ENCODE results near the gene FAM118B. TPM values are rescaled to one million over a fixed set of nuclear protein-coding genes. Genes with fewer than 3 reads are reported as not detected.
A peak's percentile ranks its signal among the peaks of the same experiment; 100 is the strongest.
"Not testable (repeated sequence)": the region's sequence is repeated elsewhere in the genome, so short reads cannot be mapped to it uniquely, and the experiment has no call there.

FAM118B gene
- total RNA-seq, 2 donors from 2014 or later, result 11.1 to 13.2 TPM

- no peak overlapping the region for H3K4me3 Mint-ChIP-seq
- H3K9me3 Mint-ChIP-seq, result no peaks in the 10 kb centered on the region
- ATAC-seq (replicated peaks in 1 of 2), result no peak
- H3K27me3 Mint-ChIP-seq (ENCODE audit: low read depth), result no peaks in the 10 kb centered on the region
- H3K4me1 Mint-ChIP-seq (ENCODE audit: low read depth), result peaks cover 4% of the 10 kb centered on the region
- DNase-seq, result no peak
- peaks cover 0 to 7% of the 10 kb centered on the region in 2 donors for H3K36me3 Mint-ChIP-seq (ENCODE audit: insufficient read depth in 2 of 2)
- no peak overlapping the region for H3K27ac Mint-ChIP-seq
Observed at GRCh38 chr11:126253265-126253664, 41.7 kb downstream of the FAM118B start.

GRCh38 chr11:126254819-126255218 is 43.2 kb downstream of the FAM118B start:
- no peak overlapping the region for H3K4me3 Mint-ChIP-seq
- peaks cover 4% of the 10 kb centered on the region for H3K4me1 Mint-ChIP-seq (ENCODE audit: low read depth)
- DNase-seq (no peak), ATAC-seq (replicated peaks in 1 of 2) (no peak)
- H3K27me3 Mint-ChIP-seq (ENCODE audit: low read depth), result no peaks in the 10 kb centered on the region
- H3K36me3 Mint-ChIP-seq (ENCODE audit: insufficient read depth in 2 of 2), result peaks cover 0 to 7% of the 10 kb centered on the region in 2 donors
- no peak overlapping the region for H3K27ac Mint-ChIP-seq
- H3K9me3 Mint-ChIP-seq, result no peaks in the 10 kb centered on the region

- not testable (repeated sequence) for H3K4me1 Mint-ChIP-seq (ENCODE audit: low read depth); H3K27me3 Mint-ChIP-seq (ENCODE audit: low read depth); H3K9me3 Mint-ChIP-seq; H3K4me3 Mint-ChIP-seq; ATAC-seq (replicated peaks in 1 of 2); DNase-seq; H3K36me3 Mint-ChIP-seq (ENCODE audit: insufficient read depth in 2 of 2)
- H3K27ac Mint-ChIP-seq, result peak overlapping the region; percentile 1
Observed at GRCh38 chr11:126255507-126255906, 43.9 kb downstream of the FAM118B start.

GRCh38 chr11:126256216-126256615 is 44.6 kb downstream of the FAM118B start:
- no peaks in the 10 kb centered on the region for H3K9me3 Mint-ChIP-seq
- no peak overlapping the region for H3K27ac Mint-ChIP-seq
- H3K36me3 Mint-ChIP-seq (ENCODE audit: insufficient read depth in 2 of 2), result peaks cover 1 to 11% of the 10 kb centered on the region in 2 donors
- H3K4me1 Mint-ChIP-seq (ENCODE audit: low read depth), result peaks cover 4% of the 10 kb centered on the region
- H3K4me3 Mint-ChIP-seq, result no peak overlapping the region
- no peaks in the 10 kb centered on the region for H3K27me3 Mint-ChIP-seq (ENCODE audit: low read depth)
- DNase-seq, result no peak
- ATAC-seq (replicated peaks in 1 of 2), result no peak

GRCh38 chr11:126257144-126257543 is 45.6 kb downstream of the FAM118B start:
- ATAC-seq (replicated peaks in 1 of 2), result no peak
- H3K9me3 Mint-ChIP-seq, result no peaks in the 10 kb centered on the region
- peaks cover 2 to 8% of the 10 kb centered on the region in 2 donors for H3K36me3 Mint-ChIP-seq (ENCODE audit: insufficient read depth in 2 of 2)
- no peak overlapping the region for H3K27ac Mint-ChIP-seq
- no peak for DNase-seq
- peaks cover 4% of the 10 kb centered on the region for H3K4me1 Mint-ChIP-seq (ENCODE audit: low read depth)
- H3K27me3 Mint-ChIP-seq (ENCODE audit: low read depth), result no peaks in the 10 kb centered on the region
- H3K4me3 Mint-ChIP-seq, result no peak overlapping the region

GRCh38 chr11:126257764-126258163 is 46.2 kb downstream of the FAM118B start:
- ATAC-seq (replicated peaks in 1 of 2), result no peak
- Mint-ChIP-seq H3K27ac (no peak overlapping the region), H3K9me3 (no peaks in the 10 kb centered on the region), H3K36me3 (ENCODE audit: insufficient read depth in 2 of 2) (peaks cover 2 to 8% of the 10 kb centered on the region in 2 donors), H3K4me3 (no peak overlapping the region), H3K27me3 (ENCODE audit: low read depth) (no peaks in the 10 kb centered on the region), H3K4me1 (ENCODE audit: low read depth) (peaks cover 4% of the 10 kb centered on the region)
- no peak for DNase-seq

GRCh38 chr11:126262216-126262615 is 50.6 kb downstream of the FAM118B start:
- Mint-ChIP-seq H3K4me1 (ENCODE audit: low read depth) (peaks cover 17% of the 10 kb centered on the region), H3K27me3 (ENCODE audit: low read depth) (no peaks in the 10 kb centered on the region), H3K9me3 (no peaks in the 10 kb centered on the region), H3K27ac (no peak overlapping the region), H3K36me3 (ENCODE audit: insufficient read depth in 2 of 2) (peaks cover 14 to 29% of the 10 kb centered on the region in 2 donors), H3K4me3 (no peak overlapping the region)
- DNase-seq (no peak), ATAC-seq (replicated peaks in 1 of 2) (no peak)

GRCh38 chr11:126263489-126263888 is 51.9 kb downstream of the FAM118B start:
- H3K36me3 Mint-ChIP-seq (ENCODE audit: insufficient read depth in 2 of 2), result peaks cover 17 to 34% of the 10 kb centered on the region in 2 donors

GRCh38 chr11:126265811-126266210 is 54.2 kb downstream of the FAM118B start:
- H3K36me3 Mint-ChIP-seq (ENCODE audit: insufficient read depth in 2 of 2), result peaks cover 17 to 36% of the 10 kb centered on the region in 2 donors
- peak overlapping the region; percentile 100 for H3K27ac Mint-ChIP-seq
- DNase-seq, result no peak

More at GRCh38 chr11:126263489-126263888, 51.9 kb downstream of the FAM118B start:
- Mint-ChIP-seq H3K4me1 (ENCODE audit: low read depth) (peaks cover 25% of the 10 kb centered on the region), H3K9me3 (no peaks in the 10 kb centered on the region), H3K27me3 (ENCODE audit: low read depth) (no peaks in the 10 kb centered on the region), H3K27ac (no peak overlapping the region), H3K4me3 (no peak overlapping the region)
- ATAC-seq (replicated peaks in 1 of 2) (no peak), DNase-seq (no peak)

GRCh38 chr11:126267650-126268049 is 56.1 kb downstream of the FAM118B start:
- DNase-seq (no peak), ATAC-seq (replicated peaks in 1 of 2) (no peak)
- Mint-ChIP-seq H3K4me3 (peak overlapping the region; percentile 96 to 97), H3K4me1 (ENCODE audit: low read depth) (peaks cover 53% of the 10 kb centered on the region), H3K27ac (peak overlapping the region; percentile 100), H3K27me3 (ENCODE audit: low read depth) (no peaks in the 10 kb centered on the region), H3K36me3 (ENCODE audit: insufficient read depth in 2 of 2) (peaks cover 15 to 36% of the 10 kb centered on the region in 2 donors), H3K9me3 (no peaks in the 10 kb centered on the region)

More at GRCh38 chr11:126265811-126266210, 54.2 kb downstream of the FAM118B start:
- ATAC-seq (replicated peaks in 1 of 2), result no peak
- Mint-ChIP-seq H3K4me1 (ENCODE audit: low read depth) (peaks cover 46% of the 10 kb centered on the region), H3K4me3 (no peak overlapping the region), H3K9me3 (no peaks in the 10 kb centered on the region), H3K27me3 (ENCODE audit: low read depth) (no peaks in the 10 kb centered on the region)

GRCh38 chr11:126268361-126268707 is 56.8 kb downstream of the FAM118B start:
- no peaks in the 10 kb centered on the region for H3K27me3 Mint-ChIP-seq (ENCODE audit: low read depth)
- H3K36me3 Mint-ChIP-seq (ENCODE audit: insufficient read depth in 2 of 2), result peaks cover 13 to 34% of the 10 kb centered on the region in 2 donors
- no peaks in the 10 kb centered on the region for H3K9me3 Mint-ChIP-seq
- DNase-seq, result no peak
- H3K27ac Mint-ChIP-seq, result peak overlapping the region; percentile 100
- H3K4me1 Mint-ChIP-seq (ENCODE audit: low read depth), result peaks cover 53% of the 10 kb centered on the region
- H3K4me3 Mint-ChIP-seq, result peak overlapping the region; percentile 96 to 97
- ATAC-seq (replicated peaks in 1 of 2), result peak; percentile 1

GRCh38 chr11:126268708-126269579 is 57.4 kb downstream of the FAM118B start, which contains the start of the genes FOXRED1 and SRPRA:
Gene FOXRED1, plus strand, starts transcription at chr11:126269154. Its CDS starts 53 bp downstream, at chr11:126269207.
Gene SRPRA, minus strand, starts transcription at chr11:126268895. Its CDS starts 91 bp downstream, at chr11:126268804.
- peaks cover 53% of the 10 kb centered on the region for H3K4me1 Mint-ChIP-seq (ENCODE audit: low read depth)
- peak; percentile 100 for DNase-seq
- H3K36me3 Mint-ChIP-seq (ENCODE audit: insufficient read depth in 2 of 2), result peaks cover 13 to 28% of the 10 kb centered on the region in 2 donors
- H3K27ac Mint-ChIP-seq, result peak within 1 kb of the TSS; percentile 100
- H3K27me3 Mint-ChIP-seq (ENCODE audit: low read depth), result no peaks in the 10 kb centered on the region
- peak within 1 kb of the TSS; percentile 96 to 97 for H3K4me3 Mint-ChIP-seq
- ATAC-seq (replicated peaks in 1 of 2), result peak; percentile 99
- no peaks in the 10 kb centered on the region for H3K9me3 Mint-ChIP-seq

- H3K36me3 Mint-ChIP-seq (ENCODE audit: insufficient read depth in 2 of 2), result peaks cover 7 to 15% of the 10 kb centered on the region in 2 donors
- H3K9me3 Mint-ChIP-seq, result no peaks in the 10 kb centered on the region
- no peak overlapping the region for H3K27ac Mint-ChIP-seq
- peaks cover 26% of the 10 kb centered on the region for H3K4me1 Mint-ChIP-seq (ENCODE audit: low read depth)
- H3K4me3 Mint-ChIP-seq, result no peak overlapping the region
- ATAC-seq (replicated peaks in 1 of 2) (no peak), DNase-seq (no peak)
- peaks cover 8% of the 10 kb centered on the region for H3K27me3 Mint-ChIP-seq (ENCODE audit: low read depth)
Observed at GRCh38 chr11:126277322-126277721, 65.7 kb downstream of the FAM118B start.
